Activated CD8-positive, alpha-beta T cell treated with anti-CD3 and anti-CD28 coated beads for 36 hours (primary cell): ENCODE results near the gene FGF14. TPM values are rescaled to one million over a fixed set of nuclear protein-coding genes. Genes with fewer than 3 reads are reported as not detected.

Experiments
- ATAC-seq: fragments of 200-7000 bp; cut with Tn5 transposase; one replicate; pipeline ENCODE4 v1.10.0; 2021; ENCODE audit warnings: mild to moderate bottlenecking, moderate library complexity
- CTCF ChIA-PET: fragments of 350-600 bp; sonication (Branson Sonifier 250); formaldehyde crosslinking; loops from one replicate; lab custom pipeline; 2021; ENCODE audit warnings: antibody characterized with exemption; lab: Charles Lee
- POLR2A ChIA-PET: fragments of 350-600 bp; sonication (Branson Sonifier 250); formaldehyde crosslinking; loops from one replicate; lab custom pipeline; 2021; ENCODE audit warnings: antibody characterized with exemption; lab: Charles Lee
- DNase-seq: peaks from one replicate; pipeline ENCODE4 v3.0.0-alpha.2; 2020
- H3K27ac Mint-ChIP-seq: one replicate; pipeline ENCODE4 v1.8.0; 2021; ENCODE audit warnings: mild to moderate bottlenecking, mixed read lengths
- H3K27me3 Mint-ChIP-seq: one replicate; pipeline ENCODE4 v1.8.0; 2021; ENCODE audit warnings: mixed read lengths
- H3K36me3 Mint-ChIP-seq: one replicate; pipeline ENCODE4 v1.8.0; 2021; ENCODE audit warnings: low read depth, mixed read lengths
- H3K4me1 Mint-ChIP-seq: one replicate; pipeline ENCODE4 v1.8.0; 2021; ENCODE audit warnings: low read depth, mixed read lengths
- H3K4me3 Mint-ChIP-seq: one replicate; pipeline ENCODE4 v1.8.0; 2021; ENCODE audit warnings: mild to moderate bottlenecking, moderate library complexity, mixed read lengths
- H3K9me3 Mint-ChIP-seq: one replicate; pipeline ENCODE4 v1.8.0; 2021; ENCODE audit warnings: mixed read lengths
- CTCF ChIP-seq: fragments of 200-600 bp; IDR thresholded peaks from one replicate; pipeline ENCODE4 v1.8.0; 2022; ENCODE audit warnings: antibody characterized with exemption, mild to moderate bottlenecking
- intact Hi-C: fragments of 100-400 bp; cut with micrococcal nuclease; formaldehyde crosslinking; loops from one replicate; pipeline ENCODE4 v1.10.0; 2022
- total RNA-seq, 2 experiments: library from RNA; stranded (reverse); gene quantifications; one replicate each; pipeline ENCODE4 v1.2.3, GENCODE V29; 2021

The FGF14 gene
- total RNA-seq, 2 experiments from 2014 or later: not detected

- H3K9me3 Mint-ChIP-seq: no peaks in the 10 kb centered on the region
- H3K4me3 Mint-ChIP-seq: no peak overlapping the region
- H3K27ac Mint-ChIP-seq: no peak overlapping the region
- H3K27me3 Mint-ChIP-seq: peaks cover 19% of the 10 kb centered on the region
- CTCF ChIA-PET: no interaction called here
- no peaks in the 10 kb centered on the region for H3K4me1 Mint-ChIP-seq
- H3K36me3 Mint-ChIP-seq: no peaks in the 10 kb centered on the region
- no peak for TF ChIP-seq CTCF
- POLR2A ChIA-PET: no interaction called here
- intact Hi-C loops: no loop called here
- ATAC-seq (no peak), DNase-seq (no peak)
These were observed 42.6 kb downstream of the FGF14 start for GRCh38 chr13:102359264-102359663.

- Mint-ChIP-seq H3K27ac (no peak overlapping the region), H3K27me3 (peaks cover 12% of the 10 kb centered on the region), H3K9me3 (no peaks in the 10 kb centered on the region), H3K4me1 (no peaks in the 10 kb centered on the region), H3K36me3 (no peaks in the 10 kb centered on the region), H3K4me3 (no peak overlapping the region)
- CTCF ChIA-PET: no interaction called here
- DNase-seq: no peak
- TF ChIP-seq CTCF: no peak
- no peak for ATAC-seq
- POLR2A ChIA-PET: no interaction called here
- intact Hi-C loops: no loop called here
These were observed 46.6 kb downstream of the FGF14 start for GRCh38 chr13:102355251-102355650.

DNA sequence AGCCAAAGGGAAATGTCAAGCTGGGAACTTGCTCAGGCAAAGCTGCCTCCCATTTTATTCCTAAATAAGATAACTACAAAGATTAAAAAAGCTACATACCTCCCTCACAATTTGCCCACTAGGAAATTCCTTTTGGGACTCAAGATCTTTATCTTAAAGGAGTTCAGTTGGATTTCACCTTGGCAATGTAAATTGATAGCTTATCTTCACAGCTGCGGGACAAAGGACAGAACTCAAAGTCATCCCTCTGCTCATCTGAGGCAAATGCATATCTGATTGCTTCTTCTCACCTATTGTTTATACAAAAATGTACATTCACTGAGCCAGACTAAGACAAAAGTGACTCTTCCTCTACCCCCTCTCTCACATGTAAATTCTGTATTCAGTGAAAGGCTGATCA is 47.8 kb downstream of the FGF14 start:
- DNase-seq (no peak), ATAC-seq (no peak)
- Mint-ChIP-seq H3K27ac (no peak overlapping the region), H3K27me3 (peaks cover 8% of the 10 kb centered on the region), H3K4me1 (no peaks in the 10 kb centered on the region), H3K9me3 (no peaks in the 10 kb centered on the region), H3K4me3 (no peak overlapping the region), H3K36me3 (no peaks in the 10 kb centered on the region)
- CTCF ChIA-PET: interaction anchor here (1.3 kb wide), 1 partner anchor 103 kb away, joined by 3 read pairs; no protein-coding TSS in a partner anchor
- intact Hi-C loops: no loop called here
- TF ChIP-seq CTCF: no peak
- POLR2A ChIA-PET: no interaction called here

DNA sequence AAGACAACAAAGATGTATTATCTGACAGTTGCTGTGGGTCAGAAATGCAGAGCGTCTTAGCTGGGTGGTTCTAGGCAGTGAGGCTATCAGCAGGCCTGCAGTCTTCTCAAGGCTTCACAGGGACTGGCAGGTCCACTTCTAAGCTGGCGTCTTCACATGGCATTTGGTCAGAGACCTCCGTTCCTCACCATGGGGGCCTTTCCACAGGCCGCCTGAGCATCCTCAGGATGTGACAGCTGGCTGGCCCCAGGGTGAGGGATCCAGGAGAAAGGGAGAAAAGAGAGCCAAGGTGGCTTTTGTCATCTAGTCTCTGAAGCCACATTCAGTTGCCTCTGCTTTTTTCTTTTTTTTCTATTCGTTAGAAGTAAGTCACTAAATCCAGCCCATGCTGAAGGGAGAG is 50.3 kb downstream of the FGF14 start:
- Mint-ChIP-seq H3K36me3 (no peaks in the 10 kb centered on the region), H3K27me3 (peaks cover 10% of the 10 kb centered on the region), H3K9me3 (no peaks in the 10 kb centered on the region), H3K4me1 (no peaks in the 10 kb centered on the region), H3K4me3 (no peak overlapping the region), H3K27ac (no peak overlapping the region)
- DNase-seq: no peak
- no peak for TF ChIP-seq CTCF
- no peak for ATAC-seq
- POLR2A ChIA-PET: no interaction called here
- intact Hi-C loops: no loop called here
- CTCF ChIA-PET: no interaction called here

- TF ChIP-seq CTCF: no peak
- no peak for ATAC-seq
- peaks cover 10% of the 10 kb centered on the region for H3K27me3 Mint-ChIP-seq
- no peaks in the 10 kb centered on the region for H3K9me3 Mint-ChIP-seq
- intact Hi-C loops: no loop called here
- DNase-seq: no peak
- H3K36me3 Mint-ChIP-seq: no peaks in the 10 kb centered on the region
- H3K27ac Mint-ChIP-seq: no peak overlapping the region
- no peak overlapping the region for H3K4me3 Mint-ChIP-seq
- ChIA-PET POLR2A (no interaction called here), CTCF (no interaction called here)
- H3K4me1 Mint-ChIP-seq: no peaks in the 10 kb centered on the region
These were observed 54.4 kb downstream of the FGF14 start for GRCh38 chr13:102347490-102347889.
